ENCODE results near the gene MRPL39. TPM values are rescaled to one million over a fixed set of nuclear protein-coding genes. Genes with fewer than 3 reads are reported as not detected.

The MRPL39 gene
- total and polyA plus RNA-seq, 2 donors (not counting 1 experiment from before 2014, with no cell fraction given): 10.1 to 19.7 TPM

DNA sequence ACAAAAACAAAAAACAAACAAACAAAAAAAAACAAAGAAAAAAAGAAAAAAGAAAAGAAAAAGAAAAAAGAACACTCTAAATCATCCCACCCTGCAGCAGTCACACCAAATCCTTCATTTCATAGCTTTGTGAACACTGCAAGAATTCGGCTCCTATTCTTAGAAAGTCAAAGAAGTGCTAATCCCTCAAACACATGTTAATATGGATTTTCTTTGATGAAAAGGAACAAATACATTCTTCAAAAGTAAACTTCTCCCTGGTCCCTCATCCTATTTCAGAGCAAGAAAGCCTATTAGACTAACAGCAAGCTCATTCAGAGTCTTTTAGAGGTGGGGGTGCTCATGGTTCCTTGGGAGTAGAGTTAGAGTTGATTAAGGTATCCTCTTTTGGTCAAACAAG, 7.2 kb upstream of the MRPL39 start:
- no peak for TF ChIP-seq EZH2 (IDR thresholded peaks at IDR 0.05; ENCODE audit: borderline replicate concordance, insufficient read depth, low read depth, low read length, poor library complexity, severe bottlenecking)
- TF ChIP-seq, protein P1, sequence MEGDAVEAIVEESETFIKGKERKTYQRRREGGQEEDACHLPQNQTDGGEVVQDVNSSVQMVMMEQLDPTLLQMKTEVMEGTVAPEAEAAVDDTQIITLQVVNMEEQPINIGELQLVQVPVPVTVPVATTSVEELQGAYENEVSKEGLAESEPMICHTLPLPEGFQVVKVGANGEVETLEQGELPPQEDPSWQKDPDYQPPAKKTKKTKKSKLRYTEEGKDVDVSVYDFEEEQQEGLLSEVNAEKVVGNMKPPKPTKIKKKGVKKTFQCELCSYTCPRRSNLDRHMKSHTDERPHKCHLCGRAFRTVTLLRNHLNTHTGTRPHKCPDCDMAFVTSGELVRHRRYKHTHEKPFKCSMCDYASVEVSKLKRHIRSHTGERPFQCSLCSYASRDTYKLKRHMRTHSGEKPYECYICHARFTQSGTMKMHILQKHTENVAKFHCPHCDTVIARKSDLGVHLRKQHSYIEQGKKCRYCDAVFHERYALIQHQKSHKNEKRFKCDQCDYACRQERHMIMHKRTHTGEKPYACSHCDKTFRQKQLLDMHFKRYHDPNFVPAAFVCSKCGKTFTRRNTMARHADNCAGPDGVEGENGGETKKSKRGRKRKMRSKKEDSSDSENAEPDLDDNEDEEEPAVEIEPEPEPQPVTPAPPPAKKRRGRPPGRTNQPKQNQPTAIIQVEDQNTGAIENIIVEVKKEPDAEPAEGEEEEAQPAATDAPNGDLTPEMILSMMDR (IDR thresholded peaks at IDR 0.05): no peak
- intact Hi-C loops (cut with micrococcal nuclease): no loop called here
- no peak for DNase-seq
- ChIA-PET POLR2A (no interaction called here), CTCF (no interaction called here)
- Histone ChIP-seq H3K27ac (ENCODE audit: low read length in 2 of 2) (no peak overlapping the region), H3K27me3 (replicated peaks in 1 of 4; ENCODE audit: control extremely low read depth in 1 of 4, control insufficient read depth in 3 of 4, insufficient read depth in 4 of 4, low read length in 3 of 4) (no peaks in the 10 kb centered on the region), H2AFZ (ENCODE audit: insufficient read depth, low read depth, low read length, poor library complexity, severe bottlenecking) (no peak overlapping the region), H4K20me1 (ENCODE audit: control insufficient read depth, insufficient read depth, low read length, poor library complexity, severe bottlenecking) (no peaks in the 10 kb centered on the region), H3K9ac (ENCODE audit: low read length) (no peak overlapping the region), H3K36me3 (replicated peaks in 1 of 2; ENCODE audit: control extremely low read depth in 1 of 2, control insufficient read depth in 1 of 2, extremely low read depth in 1 of 2, insufficient read depth in 2 of 2, low read length in 1 of 2) (no peaks in the 10 kb centered on the region), H3K4me3 (ENCODE audit: control extremely low read depth in 1 of 5, extremely low read depth in 1 of 5, insufficient read depth in 1 of 5, low read depth in 2 of 5, low read length in 4 of 5) (no peak overlapping the region), H3K79me2 (ENCODE audit: control insufficient read depth, insufficient read depth, low read length) (no peaks in the 10 kb centered on the region), H3K9me3 (ENCODE audit: control extremely low read depth in 1 of 3, control insufficient read depth in 2 of 3, insufficient read depth in 1 of 3, low read length in 2 of 3) (no peaks in the 10 kb centered on the region), H3K4me1 (ENCODE audit: control insufficient read depth in 2 of 2, insufficient read depth in 2 of 2, low read length in 2 of 2) (no peaks in the 10 kb centered on the region), H3K4me2 (replicated peaks; ENCODE audit: low read depth, low read length, poor library complexity, severe bottlenecking) (no peak overlapping the region)
- Mint-ChIP-seq H3K27ac (no peak overlapping the region), H3K4me1 (no peaks in the 10 kb centered on the region), H3K27me3 (no peaks in the 10 kb centered on the region), H3K9me3 (ENCODE audit: insufficient read depth) (no peaks in the 10 kb centered on the region), H3K4me3 (no peak overlapping the region)
- no peak for ATAC-seq (ENCODE audit: low read depth)
- no CpG with 5 or more reads among the region's 1 CpG for WGBS (ENCODE audit: insufficient coverage)

DNA sequence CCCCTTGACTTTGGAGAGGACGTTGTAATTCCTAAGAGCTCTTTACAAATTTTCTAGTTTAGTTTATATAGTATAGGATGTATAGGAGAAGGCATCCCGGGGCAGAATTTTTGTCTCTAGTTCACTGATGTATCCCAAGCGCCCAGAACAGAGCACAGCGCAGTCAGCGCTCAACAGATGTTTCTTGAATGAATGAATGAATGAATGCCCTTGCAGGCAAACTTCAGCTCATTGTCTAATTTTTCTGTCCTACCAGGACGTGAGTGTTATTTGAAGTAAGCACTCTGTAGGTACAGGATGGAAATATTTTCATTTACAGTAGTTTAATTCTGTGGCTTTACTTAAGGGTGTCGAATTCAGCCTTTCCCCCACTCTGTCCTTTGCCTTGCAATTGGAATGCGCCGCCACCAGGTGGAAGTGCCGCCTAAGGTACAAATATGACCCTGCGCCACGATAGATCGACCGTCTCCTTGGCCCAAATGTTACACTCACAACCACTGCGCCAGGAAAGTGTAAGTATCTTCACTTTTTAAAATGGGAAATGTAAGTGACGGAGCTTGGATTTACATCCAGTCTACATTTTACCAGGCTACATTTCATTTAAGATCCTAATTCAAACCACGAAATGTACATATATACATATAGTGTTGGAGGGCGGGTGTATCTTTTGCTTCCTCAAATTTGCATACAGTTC, 910 bp upstream of the MRPL39 start:
- Histone ChIP-seq H3K4me1 (ENCODE audit: control insufficient read depth in 2 of 2, insufficient read depth in 2 of 2, low read length in 2 of 2) (peaks cover 28 to 30% of the 10 kb centered on the region in 2 donors), H3K27ac (ENCODE audit: low read length in 2 of 2) (peak overlapping the region; percentile 72 to 89), H3K9me3 (ENCODE audit: control extremely low read depth in 1 of 3, control insufficient read depth in 2 of 3, insufficient read depth in 1 of 3, low read length in 2 of 3) (no peaks in the 10 kb centered on the region), H3K4me2 (replicated peaks; ENCODE audit: low read depth, low read length, poor library complexity, severe bottlenecking) (peak overlapping the region; percentile 77), H3K9ac (ENCODE audit: low read length) (peak overlapping the region; percentile 86), H3K27me3 (replicated peaks in 1 of 4; ENCODE audit: control extremely low read depth in 1 of 4, control insufficient read depth in 3 of 4, insufficient read depth in 4 of 4, low read length in 3 of 4) (no peaks in the 10 kb centered on the region), H3K4me3 (ENCODE audit: control extremely low read depth in 1 of 5, extremely low read depth in 1 of 5, insufficient read depth in 1 of 5, low read depth in 2 of 5, low read length in 4 of 5) (peak overlapping the region; percentile 60 to 91 (median 82)), H3K36me3 (replicated peaks in 1 of 2; ENCODE audit: control extremely low read depth in 1 of 2, control insufficient read depth in 1 of 2, extremely low read depth in 1 of 2, insufficient read depth in 2 of 2, low read length in 1 of 2) (peaks cover under 1 to 23% of the 10 kb centered on the region in 2 experiments), H4K20me1 (ENCODE audit: control insufficient read depth, insufficient read depth, low read length, poor library complexity, severe bottlenecking) (peaks cover 11% of the 10 kb centered on the region), H2AFZ (ENCODE audit: insufficient read depth, low read depth, low read length, poor library complexity, severe bottlenecking) (peak overlapping the region; percentile 95), H3K79me2 (ENCODE audit: control insufficient read depth, insufficient read depth, low read length) (peaks cover 35% of the 10 kb centered on the region)
- DNase-seq (peak; percentile 89), ATAC-seq (ENCODE audit: low read depth) (peak; percentile 76)
- intact Hi-C loops (cut with micrococcal nuclease): loop anchor here (1.0 to 10.0 kb wide), 6 partner anchors 31 to 563 kb away; partner anchors contain the start of genes APP and JAM2
- ChIA-PET POLR2A (interaction anchor here (0.6 to 2.4 kb wide), 3 partner anchors 7 to 126 kb away, joined by 3 to 10 read pairs (median 5); partner anchors contain the start of genes ATP5PF and GABPA), CTCF (interaction anchor here (0.7 to 5.5 kb wide), 39 partner anchors 8 to 1113 kb away, joined by 3 to 71 read pairs (median 5); partner anchors contain the start of genes ATP5PF, GABPA and JAM2)
- peak overlapping the region; percentile 99 for H3K27ac Mint-ChIP-seq
- TF ChIP-seq, protein P1 (IDR thresholded peaks at IDR 0.05): peak; percentile 89
- TF ChIP-seq EZH2 (IDR thresholded peaks at IDR 0.05; ENCODE audit: borderline replicate concordance, insufficient read depth, low read depth, low read length, poor library complexity, severe bottlenecking): no peak
- peak overlapping the region; percentile 99 for H3K4me3 Mint-ChIP-seq
- H3K9me3 Mint-ChIP-seq (ENCODE audit: insufficient read depth): no peaks in the 10 kb centered on the region
- peaks cover 35% of the 10 kb centered on the region for H3K4me1 Mint-ChIP-seq
- no peaks in the 10 kb centered on the region for H3K27me3 Mint-ChIP-seq
- WGBS (ENCODE audit: insufficient coverage): 0% methylated on average over 7 of the region's 18 CpGs

All from B cell (primary cell).